Naive thymus-derived CD4-positive, alpha-beta T cell (primary cell): ENCODE measurements around the gene HSPA4. TPM values are rescaled to one million over a fixed set of nuclear protein-coding genes. Genes with fewer than 3 reads are reported as not detected.

Experiments used
- ATAC-seq: fragments of 150-1000 bp; cut with Tn5 transposase; 2 replicates; pipeline ENCODE4 v1.10.0; 2021; ENCODE audit warnings: mild to moderate bottlenecking, moderate library complexity
- CTCF ChIA-PET: fragments of 350-600 bp; sonication (Branson Sonifier 250); formaldehyde crosslinking; loops from one replicate; lab custom pipeline; 2021; ENCODE audit warnings: antibody characterized with exemption; lab: Charles Lee
- POLR2A ChIA-PET: fragments of 350-600 bp; sonication (Branson Sonifier 250); formaldehyde crosslinking; loops from one replicate; lab custom pipeline; 2021; ENCODE audit warnings: antibody characterized with exemption, inconsistent platforms; lab: Charles Lee
- DNase-seq, 9 donors: peaks; one replicate each; pipeline versions ENCODE4 v3.0.0 to v3.0.0-alpha.2; 2020 to 2022; ENCODE audit warnings: mixed read lengths in 1 of 9
- H3K27ac ChIP-seq: one replicate; pipeline ENCODE4 v1.7.0; 2013; ENCODE audit warnings: mild to moderate bottlenecking, low read depth, low read length, moderate library complexity
- H3K27me3 ChIP-seq, 2 donors: one replicate each; pipeline ENCODE4 v1.7.0; 2013; ENCODE audit warnings: low read length in 2 of 2, mild to moderate bottlenecking in 2 of 2, moderate library complexity in 2 of 2; ENCODE audit not compliant: control insufficient read depth in 2 of 2, insufficient read depth in 2 of 2
- H3K36me3 ChIP-seq, 3 experiments: 1 replicate in 2 of 3; 2 replicates in 1 of 3; pipeline ENCODE4 v1.7.0; 2013; ENCODE audit warnings: low read length in 3 of 3, mild to moderate bottlenecking in 3 of 3, moderate library complexity in 1 of 3; ENCODE audit not compliant: insufficient read depth in 3 of 3, control insufficient read depth in 2 of 3
- H3K4me1 ChIP-seq, 2 donors: one replicate each; pipeline ENCODE4 v1.7.0; 2013; ENCODE audit warnings: low read length in 2 of 2, mild to moderate bottlenecking in 2 of 2, moderate library complexity in 1 of 2; ENCODE audit not compliant: control insufficient read depth in 2 of 2, insufficient read depth in 2 of 2
- H3K4me3 ChIP-seq: 2 replicates; pipeline ENCODE4 v1.7.0; 2013; ENCODE audit warnings: mild to moderate bottlenecking, low read length
- H3K9me3 ChIP-seq, 3 experiments: 1 replicate in 2 of 3; 2 replicates in 1 of 3; pipeline ENCODE4 v1.7.0; 2013; ENCODE audit warnings: low read length in 3 of 3; ENCODE audit not compliant: control insufficient read depth in 2 of 3
- H3K27ac Mint-ChIP-seq, 9 donors: one replicate each; pipeline ENCODE4 v1.8.0; 2020 to 2022; ENCODE audit warnings: mixed read lengths in 9 of 9, mild to moderate bottlenecking in 8 of 9, moderate library complexity in 5 of 9, inconsistent platforms in 2 of 9
- H3K27me3 Mint-ChIP-seq, 5 donors: one replicate each; pipeline ENCODE4 v1.8.0; 2021 to 2022; ENCODE audit warnings: mixed read lengths in 5 of 5, mild to moderate bottlenecking in 1 of 5
- H3K36me3 Mint-ChIP-seq, 5 donors: one replicate each; pipeline ENCODE4 v1.8.0; 2020 to 2022; ENCODE audit warnings: mixed read lengths in 5 of 5, mild to moderate bottlenecking in 3 of 5, inconsistent platforms in 1 of 5
- H3K4me1 Mint-ChIP-seq, 7 donors: one replicate each; pipeline ENCODE4 v1.8.0; 2020 to 2022; ENCODE audit warnings: mixed read lengths in 7 of 7, mild to moderate bottlenecking in 3 of 7, inconsistent platforms in 1 of 7
- H3K4me3 Mint-ChIP-seq, 10 donors: one replicate each; pipeline ENCODE4 v1.8.0; 2020 to 2022; ENCODE audit warnings: mild to moderate bottlenecking in 10 of 10, mixed read lengths in 10 of 10, moderate library complexity in 6 of 10, inconsistent platforms in 2 of 10
- H3K9me3 Mint-ChIP-seq, 11 donors: one replicate each; pipeline ENCODE4 v1.8.0; 2020 to 2022; ENCODE audit warnings: mixed read lengths in 11 of 11, mild to moderate bottlenecking in 4 of 11, inconsistent platforms in 1 of 11, moderate library complexity in 1 of 11
- intact Hi-C, 2 donors: fragments of 100-400 bp; cut with micrococcal nuclease; formaldehyde crosslinking; loops; one replicate each; pipeline ENCODE4 v1.15.1; 2023
- polyA plus RNA-seq, 2 donors: library from polyadenylated mRNA; unstranded; fragments of 300-500 nt; fragmentation: Illumina TruSeq; gene quantifications; one replicate each; pipeline ENCODE4 v1.2.3, GENCODE V29; 2021
- total RNA-seq, 6 experiments: library from RNA in 5 of 6; stranded (reverse) in 5 of 6; gene quantifications; 1 replicate in 5 of 6; 2 replicates in 1 of 6; pipeline ENCODE4 v1.2.3 and lab custom pipeline; 2021 to 2026

The HSPA4 gene
- total and polyA plus RNA-seq, 7 experiments from 2014 or later = 37.7 to 103 (median 42.4) TPM

GRCh38 chr5:133062276-133062675 lies 10.5 kb downstream of the HSPA4 start:
- Histone ChIP-seq H3K4me3 (no peak overlapping the region), H3K36me3 (peaks cover 5 to 12% (median 6%) of the 10 kb centered on the region in 3 experiments), H3K4me1 (peaks cover 13 to 18% of the 10 kb centered on the region in 2 donors), H3K27me3 (no peaks in the 10 kb centered on the region), H3K27ac (no peak overlapping the region), H3K9me3 (no peaks in the 10 kb centered on the region)
- Mint-ChIP-seq H3K27ac (peak overlapping the region in 8 of 9 donors; percentile 1 to 72 (median 7)), H3K4me1 (peaks cover 32 to 63% (median 49%) of the 10 kb centered on the region in 7 donors), H3K27me3 (no peaks in the 10 kb centered on the region), H3K36me3 (peaks cover 0 to 17% (median 8%) of the 10 kb centered on the region in 5 donors), H3K4me3 (peak overlapping the region in 4 of 10 donors; percentile 4 to 43 (median 8)), H3K9me3 (no peaks in the 10 kb centered on the region)
- no peak for DNase-seq
- intact Hi-C loops = no loop called here
- ChIA-PET CTCF (no interaction called here), POLR2A (interaction anchor here (1.5 kb wide), 1 partner anchor 10 kb away, joined by 4 read pairs; the partner anchor contains the start of gene HSPA4)
- no peak for ATAC-seq

- Histone ChIP-seq H3K27me3 (no peaks in the 10 kb centered on the region), H3K27ac (no peak overlapping the region), H3K9me3 (no peaks in the 10 kb centered on the region), H3K36me3 (peaks cover 5 to 28% (median 6%) of the 10 kb centered on the region in 3 experiments), H3K4me3 (no peak overlapping the region), H3K4me1 (peaks cover 8 to 14% of the 10 kb centered on the region in 2 donors)
- Mint-ChIP-seq H3K27ac (no peak overlapping the region), H3K4me3 (no peak overlapping the region), H3K9me3 (no peaks in the 10 kb centered on the region), H3K27me3 (no peaks in the 10 kb centered on the region), H3K4me1 (peaks cover 24 to 66% (median 44%) of the 10 kb centered on the region in 7 donors), H3K36me3 (peaks cover 9 to 34% (median 14%) of the 10 kb centered on the region in 5 donors)
- CTCF ChIA-PET = no interaction called here
- intact Hi-C loops = no loop called here
- POLR2A ChIA-PET = no interaction called here
- no peak for DNase-seq
- ATAC-seq = no peak
Measured at GRCh38 chr5:133063965-133064364, 12.2 kb downstream of the HSPA4 start.

GRCh38 chr5:133065471-133065870 lies 13.7 kb downstream of the HSPA4 start:
- Mint-ChIP-seq H3K4me3 (no peak overlapping the region), H3K9me3 (no peaks in the 10 kb centered on the region), H3K36me3 (peaks cover 9 to 46% (median 24%) of the 10 kb centered on the region in 5 donors), H3K27me3 (no peaks in the 10 kb centered on the region), H3K4me1 (peaks cover 19 to 54% (median 38%) of the 10 kb centered on the region in 7 donors), H3K27ac (peak overlapping the region in 1 of 9 donors; percentile 38)
- ATAC-seq (no peak), DNase-seq (no peak)
- H3K9me3 ChIP-seq = no peaks in the 10 kb centered on the region
- H3K27ac ChIP-seq = no peak overlapping the region
- CTCF ChIA-PET = interaction anchor here (0.9 kb wide), 1 partner anchor 201 kb away, joined by 3 read pairs; no protein-coding TSS in a partner anchor
- no peaks in the 10 kb centered on the region for H3K27me3 ChIP-seq
- no peak overlapping the region for H3K4me3 ChIP-seq
- intact Hi-C loops = no loop called here
- peaks cover 5 to 42% (median 6%) of the 10 kb centered on the region in 3 experiments for H3K36me3 ChIP-seq
- H3K4me1 ChIP-seq = peaks cover 8 to 14% of the 10 kb centered on the region in 2 donors
- POLR2A ChIA-PET = no interaction called here

GRCh38 chr5:133066045-133066444 lies 14.2 kb downstream of the HSPA4 start:
- no peak overlapping the region for H3K4me3 Mint-ChIP-seq
- ATAC-seq (no peak), DNase-seq (no peak)
- no peaks in the 10 kb centered on the region for H3K9me3 ChIP-seq
- peaks cover 19 to 52% (median 38%) of the 10 kb centered on the region in 7 donors for H3K4me1 Mint-ChIP-seq
- ChIA-PET CTCF (interaction anchor here (0.9 kb wide), 1 partner anchor 202 kb away, joined by 3 read pairs; no protein-coding TSS in a partner anchor), POLR2A (no interaction called here)
- no peaks in the 10 kb centered on the region for H3K27me3 Mint-ChIP-seq
- H3K4me3 ChIP-seq = no peak overlapping the region
- H3K27me3 ChIP-seq = no peaks in the 10 kb centered on the region
- peak overlapping the region in 4 of 9 donors; percentile 19 to 42 (median 33) for H3K27ac Mint-ChIP-seq
- intact Hi-C loops = no loop called here
- H3K27ac ChIP-seq = no peak overlapping the region
- H3K36me3 ChIP-seq = peaks cover 6 to 47% (median 10%) of the 10 kb centered on the region in 3 experiments
- peaks cover 12 to 50% (median 28%) of the 10 kb centered on the region in 5 donors for H3K36me3 Mint-ChIP-seq
- no peaks in the 10 kb centered on the region for H3K9me3 Mint-ChIP-seq
- H3K4me1 ChIP-seq = peaks cover 8 to 14% of the 10 kb centered on the region in 2 donors

- no peak for ATAC-seq
- DNase-seq = no peak
- Mint-ChIP-seq H3K27me3 (no peaks in the 10 kb centered on the region), H3K27ac (no peak overlapping the region), H3K36me3 (peaks cover 20 to 76% (median 49%) of the 10 kb centered on the region in 5 donors), H3K9me3 (no peaks in the 10 kb centered on the region), H3K4me1 (peaks cover 4 to 35% (median 13%) of the 10 kb centered on the region in 7 donors), H3K4me3 (no peak overlapping the region)
- H3K27me3 ChIP-seq = no peaks in the 10 kb centered on the region
- intact Hi-C loops = no loop called here
- H3K4me1 ChIP-seq = no peaks in the 10 kb centered on the region
- no peak overlapping the region for H3K4me3 ChIP-seq
- no peaks in the 10 kb centered on the region for H3K9me3 ChIP-seq
- ChIA-PET CTCF (interaction anchor here (0.6 kb wide), 1 partner anchor 133 kb away, joined by 7 read pairs; no protein-coding TSS in a partner anchor), POLR2A (interaction anchor here (1.4 kb wide), 1 partner anchor 16 kb away, joined by 3 read pairs; no protein-coding TSS in a partner anchor)
- H3K27ac ChIP-seq = no peak overlapping the region
- H3K36me3 ChIP-seq = peaks cover 5 to 75% (median 22%) of the 10 kb centered on the region in 3 experiments
Measured at GRCh38 chr5:133072021-133072420, 20.2 kb downstream of the HSPA4 start.

- H3K27ac Mint-ChIP-seq = peak overlapping the region in 2 of 9 donors; percentile 21 to 53
- no peaks in the 10 kb centered on the region for H3K9me3 Mint-ChIP-seq
- H3K4me3 Mint-ChIP-seq = no peak overlapping the region
- peaks cover 14 to 59% (median 36%) of the 10 kb centered on the region in 5 donors for H3K36me3 Mint-ChIP-seq
- Histone ChIP-seq H3K9me3 (no peaks in the 10 kb centered on the region), H3K36me3 (peaks cover 1 to 49% (median 27%) of the 10 kb centered on the region in 3 experiments), H3K4me1 (no peaks in the 10 kb centered on the region), H3K4me3 (no peak overlapping the region), H3K27me3 (no peaks in the 10 kb centered on the region), H3K27ac (no peak overlapping the region)
- CTCF ChIA-PET = no interaction called here
- POLR2A ChIA-PET = interaction anchor here (0.6 to 1.1 kb wide), 2 partner anchors 27 to 1510 kb away, joined by 3 read pairs; no protein-coding TSS in a partner anchor
- no peaks in the 10 kb centered on the region for H3K27me3 Mint-ChIP-seq
- ATAC-seq = no peak
- no peak for DNase-seq
- intact Hi-C loops = no loop called here
- H3K4me1 Mint-ChIP-seq = peaks cover 8 to 37% (median 23%) of the 10 kb centered on the region in 7 donors
Measured at GRCh38 chr5:133075572-133076536, 24.0 kb downstream of the HSPA4 start.
